NCI-H187 treated with DMSO at 0.1 percent for 48 hours (cell line): Measurements from ENCODE around the gene HEATR9.
"Not testable (repeated sequence)": the region's sequence is repeated elsewhere in the genome, so short reads cannot be mapped to it uniquely, and the experiment has no call there.

Experiments used
- DNase-seq: peaks from one replicate; lab custom pipeline; 2025; lab: John Stamatoyannopoulos, UW

The HEATR9 gene

DNA sequence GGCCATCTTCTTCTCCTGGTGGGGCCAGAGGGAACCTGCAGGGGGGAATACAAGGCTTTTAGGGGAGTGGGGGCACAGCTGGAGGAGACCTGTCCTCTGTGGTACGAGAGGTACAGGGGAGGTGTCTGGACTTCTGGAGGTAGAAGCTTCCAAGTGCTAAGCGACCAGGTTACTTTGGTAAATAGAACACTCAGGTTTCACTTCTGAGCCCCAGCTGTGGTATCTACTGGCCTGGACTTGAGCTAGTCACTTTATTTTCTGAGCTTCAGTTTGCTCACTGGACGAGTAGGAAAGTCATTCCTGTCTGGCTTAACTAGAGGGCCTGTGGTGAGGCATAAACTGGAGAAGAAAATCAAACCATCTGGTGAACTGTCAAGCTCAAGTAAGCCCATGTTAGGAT, at the start of gene HEATR9:
TSS of gene HEATR9 (minus strand) at position 155 of the 400 bp plus-strand sequence. CDS start at position 6, 149 bp downstream.
- no peak for DNase-seq

GRCh38 chr17:35917519-35918213, 49.0 kb upstream of the HEATR9 start:
- DNase-seq, result no peak

DNA sequence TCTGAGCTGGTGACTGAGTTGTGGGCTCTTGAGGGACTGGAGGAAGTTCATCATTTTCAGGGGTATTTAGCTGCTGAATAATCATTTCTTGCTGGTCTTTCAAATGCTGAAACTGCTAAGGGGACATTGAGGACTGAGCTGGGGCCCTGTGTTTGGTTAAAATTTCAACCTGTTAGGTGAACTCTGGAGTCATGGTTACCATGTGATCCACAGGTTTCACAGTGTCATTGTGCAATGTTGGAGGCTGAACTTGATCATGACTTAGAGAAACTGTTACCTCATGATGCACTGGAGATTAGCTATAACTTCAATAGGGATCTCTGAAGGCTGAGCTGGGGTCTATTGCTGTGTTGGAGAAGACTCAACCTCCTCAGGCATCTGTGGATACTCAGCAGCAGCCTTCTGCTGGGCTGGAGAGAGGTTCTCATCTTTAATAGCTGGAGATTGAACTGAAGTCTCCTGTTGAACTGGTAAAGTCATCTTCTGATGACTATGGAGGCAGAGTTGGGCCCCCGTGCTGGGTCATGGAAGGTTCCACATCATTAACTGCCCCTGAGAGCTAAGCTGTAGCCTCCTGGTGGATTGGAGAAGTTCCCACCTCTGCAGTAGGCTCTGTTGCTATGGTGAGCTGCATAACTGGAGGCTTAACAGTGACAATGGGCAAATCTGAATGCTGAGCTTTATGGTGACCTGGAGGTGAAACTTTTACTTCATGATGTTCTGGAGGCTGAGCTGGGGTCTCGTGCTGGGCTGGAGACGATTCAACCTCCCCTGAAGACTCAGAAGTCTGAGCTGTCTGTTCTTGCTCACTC, 46.7 kb upstream of the HEATR9 start:
- no peak for DNase-seq

DNA sequence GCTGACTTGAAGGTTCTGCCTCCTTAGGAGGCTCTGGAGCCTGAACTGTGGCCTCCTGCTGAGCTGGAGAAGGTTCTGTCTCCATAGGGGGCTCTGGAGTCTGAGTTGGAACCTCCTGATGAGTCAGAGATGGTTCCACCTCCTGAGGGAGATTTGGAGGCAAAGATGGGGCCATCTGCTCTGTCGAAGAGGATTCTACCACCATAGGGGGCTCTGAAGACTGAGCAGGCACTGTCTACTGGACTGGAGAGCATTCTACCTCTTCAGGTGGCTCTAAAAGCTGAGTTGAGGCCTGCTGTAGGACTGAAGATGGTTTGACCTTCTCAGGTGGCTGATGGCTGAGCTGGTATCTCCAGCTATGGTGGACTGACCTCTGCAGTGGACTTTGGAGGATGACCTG, 45.7 kb upstream of the HEATR9 start:
- DNase-seq, result no peak

DNA sequence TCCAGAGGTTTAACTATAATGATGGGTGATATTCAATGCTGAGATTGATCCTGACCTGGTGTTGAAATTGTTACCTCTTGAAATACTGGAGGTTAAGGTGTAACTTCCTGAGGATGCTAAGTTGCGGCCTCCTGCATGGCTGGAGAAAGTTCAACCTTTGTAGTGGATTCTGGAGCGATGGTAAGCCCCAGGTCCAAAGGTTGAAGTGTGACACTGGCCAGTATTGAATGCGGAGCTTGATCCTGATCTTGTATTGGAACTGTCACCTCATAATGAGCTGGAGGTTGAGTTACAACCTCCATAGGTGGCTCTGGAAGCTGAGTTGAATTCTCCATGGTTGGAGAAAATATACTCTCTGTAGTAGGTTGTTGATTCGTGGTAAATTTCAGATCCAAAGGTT, 44.9 kb upstream of the HEATR9 start:
- no peak for DNase-seq

- DNase-seq, result no peak
These were observed 44.3 kb upstream of the HEATR9 start for GRCh38 chr17:35912942-35913341.

- DNase-seq, result no peak
These were observed 43.7 kb upstream of the HEATR9 start for GRCh38 chr17:35912339-35912912.

- no peak for DNase-seq
These were observed 40.7 kb upstream of the HEATR9 start for GRCh38 chr17:35909408-35909807.

DNA sequence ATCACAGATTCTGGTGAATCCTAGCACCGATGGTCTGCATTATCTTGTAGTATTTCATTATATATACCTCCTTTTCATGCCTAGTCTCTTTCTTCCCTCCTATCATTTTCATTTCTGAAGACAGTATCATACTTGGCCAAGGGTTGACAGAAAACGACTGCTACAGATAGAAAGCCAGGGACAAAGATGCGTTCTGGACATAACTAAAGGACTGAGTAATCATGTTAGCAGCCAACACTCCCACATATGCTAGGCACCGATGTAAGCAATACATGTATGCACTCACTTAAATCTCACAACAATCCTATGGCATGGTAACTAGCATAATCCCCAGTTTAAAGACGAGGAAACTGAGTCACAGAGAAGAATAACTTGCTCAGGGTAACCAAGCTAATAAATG, 39.0 kb upstream of the HEATR9 start:
- no peak for DNase-seq

GRCh38 chr17:35906926-35907637, 38.4 kb upstream of the HEATR9 start:
- no peak for DNase-seq

DNA sequence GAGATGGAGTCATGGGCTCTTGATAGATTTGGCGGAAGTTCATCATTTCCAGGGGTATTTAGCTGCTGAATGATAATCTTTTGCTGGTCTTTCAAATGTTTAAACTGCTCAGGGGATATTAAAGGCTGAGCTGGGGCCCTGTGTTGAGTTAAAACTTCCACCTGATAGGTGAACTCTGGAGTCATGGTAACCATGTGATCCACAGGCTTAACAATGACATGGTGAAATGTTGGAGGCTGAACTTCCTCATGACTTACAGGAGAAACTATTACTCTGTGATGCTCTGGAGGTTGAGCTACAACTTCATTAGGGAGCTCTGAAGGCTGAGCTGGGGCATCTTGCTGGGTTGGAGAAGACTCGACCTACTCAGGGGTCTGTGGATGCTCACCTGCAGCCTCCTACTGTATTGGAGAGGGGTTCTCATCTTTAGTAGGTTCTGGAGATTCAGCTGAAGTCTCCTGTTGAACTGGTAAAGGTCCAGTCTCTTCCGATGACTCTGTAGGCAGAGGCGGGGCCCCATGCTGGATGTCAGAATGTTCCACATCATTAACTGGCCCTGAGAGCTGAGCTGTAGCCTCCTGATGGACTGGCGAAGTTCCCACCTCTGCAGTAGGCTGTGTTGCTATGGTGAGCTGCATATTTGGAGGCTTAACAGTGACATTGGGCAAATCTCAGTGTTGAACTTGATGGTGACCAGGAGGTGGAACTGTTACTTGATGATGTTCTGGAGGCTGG, 37.7 kb upstream of the HEATR9 start:
- no peak for DNase-seq

DNA sequence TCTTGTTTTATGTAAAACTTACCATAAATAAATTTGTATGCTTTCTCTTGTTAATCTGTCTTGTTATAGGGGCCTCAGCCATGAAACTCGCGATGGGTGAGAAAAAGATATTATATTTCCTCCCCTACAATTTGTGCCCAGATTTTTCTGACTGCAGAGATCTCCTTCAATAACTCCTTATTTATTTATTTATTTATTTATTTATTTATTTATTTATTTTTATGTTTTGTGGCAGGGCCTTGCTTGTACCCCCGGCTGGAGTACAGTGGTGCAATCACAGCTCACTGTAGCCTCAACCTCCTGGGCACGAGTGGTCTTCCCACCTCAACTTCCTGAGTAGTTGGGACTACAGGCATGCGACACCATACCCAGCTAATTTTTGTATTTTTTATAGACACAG, 34.8 kb upstream of the HEATR9 start:
- no peak for DNase-seq

GRCh38 chr17:35901631-35902175, 33.0 kb upstream of the HEATR9 start:
- DNase-seq, result no peak

- no peak for DNase-seq
These were observed 32.2 kb upstream of the HEATR9 start for GRCh38 chr17:35900708-35901480.

- no peak for DNase-seq
These were observed 31.6 kb upstream of the HEATR9 start for GRCh38 chr17:35900280-35900679.

- no peak for DNase-seq
These were observed 29.8 kb upstream of the HEATR9 start for GRCh38 chr17:35898283-35899070.

- not testable (repeated sequence) for DNase-seq
These were observed 29.1 kb upstream of the HEATR9 start for GRCh38 chr17:35897772-35898171.

DNA sequence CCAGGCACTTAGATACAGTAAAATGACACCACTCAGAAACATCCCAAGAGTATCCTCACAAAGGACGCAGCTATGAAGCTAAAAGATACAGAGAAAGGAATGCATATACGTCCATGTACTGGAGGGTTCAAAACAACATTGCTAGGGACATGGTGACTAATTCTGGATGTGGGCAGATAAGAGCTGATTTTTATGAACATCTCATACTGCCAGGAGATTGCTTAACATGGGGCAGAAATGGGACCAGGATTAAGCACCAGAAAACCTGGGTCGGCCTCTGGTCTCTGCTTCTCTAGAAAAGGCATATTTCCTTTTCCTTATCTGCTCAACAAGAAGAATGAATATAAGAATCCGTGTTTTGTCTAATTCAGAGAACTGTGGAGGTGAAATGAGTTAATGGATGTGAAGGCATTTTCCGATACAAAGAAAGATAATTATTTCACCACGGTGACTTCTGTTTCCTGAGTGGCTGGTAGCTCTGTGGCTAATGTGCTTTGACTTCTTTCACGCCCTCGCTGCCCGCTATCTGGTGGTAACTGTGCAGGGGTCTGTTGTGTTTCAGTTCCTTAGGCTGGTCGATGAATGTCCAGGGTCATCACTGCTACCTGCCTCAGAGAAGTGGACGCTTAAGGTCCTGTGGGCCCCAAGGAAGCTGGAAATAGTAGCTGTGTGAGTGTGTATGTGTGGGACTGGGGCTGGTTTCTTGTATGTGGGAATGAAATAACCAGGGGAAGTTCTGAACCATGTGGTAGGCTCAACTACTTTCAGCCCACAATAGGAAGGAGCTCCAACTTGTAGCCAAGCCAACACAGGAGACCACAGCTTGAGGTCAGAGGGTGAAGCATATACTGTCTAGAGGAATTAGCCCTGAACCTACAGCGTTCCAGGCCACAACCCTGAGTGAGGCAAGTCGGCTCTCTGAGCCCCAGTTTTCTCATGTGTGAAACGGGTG, 27.2 kb upstream of the HEATR9 start:
- DNase-seq, result no peak

- DNase-seq, result no peak
These were observed 25.5 kb upstream of the HEATR9 start for GRCh38 chr17:35894206-35894605.
